HG03469 (cell line): ENCODE measurements around the gene TAOK2.
"Not testable (repeated sequence)": the region's sequence is repeated elsewhere in the genome, so short reads cannot be mapped to it uniquely, and the experiment has no call there.

Experiments
- ATAC-seq: cut with Tn5 transposase; IDR thresholded peaks from one replicate; pipeline ENCODE4 v1.9.1; 2021; ENCODE audit warnings: mild to moderate bottlenecking, moderate library complexity, moderate number of reproducible peaks; ENCODE audit not compliant: unreplicated experiment

Gene TAOK2

GRCh38 chr16:30002614-30003346, 29.1 kb downstream of the TAOK2 start:
- no peak for ATAC-seq

GRCh38 chr16:30003670-30004423, 30.2 kb downstream of the TAOK2 start:
- ATAC-seq: no peak

- no peak for ATAC-seq
Measured at GRCh38 chr16:30004424-30004776, 30.7 kb downstream of the TAOK2 start.

- ATAC-seq: no peak
Measured at GRCh38 chr16:30004811-30005242, 31.2 kb downstream of the TAOK2 start.

GRCh38 chr16:30005341-30006094, 31.9 kb downstream of the TAOK2 start:
- no peak for ATAC-seq

- no peak for ATAC-seq
Measured at GRCh38 chr16:30006095-30006473, 32.4 kb downstream of the TAOK2 start.

- no peak for ATAC-seq
Measured at GRCh38 chr16:30006659-30007377, 33.1 kb downstream of the TAOK2 start.

GRCh38 chr16:30007378-30007895, 33.8 kb downstream of the TAOK2 start:
- no peak for ATAC-seq

GRCh38 chr16:30009085-30009862, 35.6 kb downstream of the TAOK2 start:
- ATAC-seq: no peak

GRCh38 chr16:30009990-30010843, 36.5 kb downstream of the TAOK2 start:
- no peak for ATAC-seq

GRCh38 chr16:30010844-30011713, 37.4 kb downstream of the TAOK2 start, which contains the start of gene DOC2A:
TSS of gene DOC2A (minus strand) at chr16:30011027. CDS start at chr16:30010222, 805 bp downstream.
- ATAC-seq: no peak

GRCh38 chr16:30011714-30012504, 38.2 kb downstream of the TAOK2 start:
- no peak for ATAC-seq

- not testable (repeated sequence) for ATAC-seq
Measured at GRCh38 chr16:30012598-30012997, 38.9 kb downstream of the TAOK2 start.

- ATAC-seq: not testable (repeated sequence)
Measured at GRCh38 chr16:30015450-30015849, 41.8 kb downstream of the TAOK2 start.

- no peak for ATAC-seq
Measured at GRCh38 chr16:30016555-30017276, 43.0 kb downstream of the TAOK2 start.

GRCh38 chr16:30017277-30017656, 43.6 kb downstream of the TAOK2 start:
- ATAC-seq: no peak

GRCh38 chr16:30017937-30018336, 44.3 kb downstream of the TAOK2 start:
- not testable (repeated sequence) for ATAC-seq
